OCI-LY3 (cell line): ENCODE data around the gene NFATC2IP.
"Not testable (repeated sequence)": the region's sequence is repeated elsewhere in the genome, so short reads cannot be mapped to it uniquely, and the experiment has no call there.

ENCODE experiments used
- EZH2phosphoT487 ChIP-seq: fragments of 200-600 bp; shearing (Covaris generic); IDR thresholded peaks from 2 replicates; pipeline ENCODE4 v1.6.1; 2018; ENCODE audit warnings: antibody characterized with exemption, mixed run types, low read depth
- TF ChIP-seq, protein P1 (sequence below): fragments of 200-600, 300-600 bp; sonication (generic); IDR thresholded peaks from 2 replicates; pipeline ENCODE4 v1.5.1; 2014; ENCODE audit warnings: antibody characterized with exemption, low read length, low read depth

DNA sequence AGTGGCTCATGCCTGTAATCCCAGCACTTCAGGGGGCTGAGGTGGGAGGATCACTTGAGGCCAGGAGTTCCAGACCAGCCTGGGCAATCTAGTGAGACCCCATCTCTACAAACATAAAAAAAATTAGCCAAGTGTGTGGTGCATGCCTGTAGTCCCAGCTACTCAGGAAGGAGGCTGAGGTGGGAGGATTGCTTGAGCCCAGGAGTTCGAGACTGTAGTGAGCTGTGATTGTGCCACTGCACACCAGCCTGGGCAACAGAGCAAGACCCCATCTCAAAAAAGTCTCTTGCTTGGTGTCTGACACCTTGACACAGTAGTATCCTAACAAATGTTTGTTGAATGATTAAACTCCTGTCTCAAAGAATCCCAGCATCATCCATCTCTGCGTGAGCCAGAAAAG, 19.0 kb downstream of the NFATC2IP start:
- TF ChIP-seq, protein P1, sequence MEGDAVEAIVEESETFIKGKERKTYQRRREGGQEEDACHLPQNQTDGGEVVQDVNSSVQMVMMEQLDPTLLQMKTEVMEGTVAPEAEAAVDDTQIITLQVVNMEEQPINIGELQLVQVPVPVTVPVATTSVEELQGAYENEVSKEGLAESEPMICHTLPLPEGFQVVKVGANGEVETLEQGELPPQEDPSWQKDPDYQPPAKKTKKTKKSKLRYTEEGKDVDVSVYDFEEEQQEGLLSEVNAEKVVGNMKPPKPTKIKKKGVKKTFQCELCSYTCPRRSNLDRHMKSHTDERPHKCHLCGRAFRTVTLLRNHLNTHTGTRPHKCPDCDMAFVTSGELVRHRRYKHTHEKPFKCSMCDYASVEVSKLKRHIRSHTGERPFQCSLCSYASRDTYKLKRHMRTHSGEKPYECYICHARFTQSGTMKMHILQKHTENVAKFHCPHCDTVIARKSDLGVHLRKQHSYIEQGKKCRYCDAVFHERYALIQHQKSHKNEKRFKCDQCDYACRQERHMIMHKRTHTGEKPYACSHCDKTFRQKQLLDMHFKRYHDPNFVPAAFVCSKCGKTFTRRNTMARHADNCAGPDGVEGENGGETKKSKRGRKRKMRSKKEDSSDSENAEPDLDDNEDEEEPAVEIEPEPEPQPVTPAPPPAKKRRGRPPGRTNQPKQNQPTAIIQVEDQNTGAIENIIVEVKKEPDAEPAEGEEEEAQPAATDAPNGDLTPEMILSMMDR, result not testable (repeated sequence)
- TF ChIP-seq EZH2phosphoT487, result not testable (repeated sequence)
